Transverse colon (tissue), 4 donors: ENCODE measurements around the gene LRFN2. TPM values are rescaled to one million over a fixed set of nuclear protein-coding genes. Genes with fewer than 3 reads are reported as not detected.

Experiments used
- DNase-seq: peaks from one replicate; pipeline ENCODE4 v3.0.0-alpha.2; 2019
- H3K27ac ChIP-seq, 4 donors: fragments of 200-600 bp; sonication (generic); 2 replicates each; pipeline ENCODE4 v1.5.1; 2016 to 2018; ENCODE audit warnings: inconsistent platforms in 4 of 4
- H3K27me3 ChIP-seq: fragments of 200-600 bp; sonication (generic); 2 replicates; pipeline ENCODE4 v1.5.1; 2017; ENCODE audit warnings: inconsistent platforms
- H3K36me3 ChIP-seq, 4 donors: fragments of 200-600 bp; sonication (generic); 2 replicates each; pipeline ENCODE4 v1.5.1; 2017 to 2019; ENCODE audit warnings: inconsistent platforms in 4 of 4
- H3K4me1 ChIP-seq, 4 donors: fragments of 200-600 bp; sonication (generic); 2 replicates each; pipeline ENCODE4 v1.5.1; 2017 to 2020; ENCODE audit warnings: inconsistent platforms in 4 of 4
- H3K4me3 ChIP-seq, 4 donors: fragments of 200-600 bp; sonication (generic); 1 replicate in 1 of 4; 2 replicates in 3 of 4; pipeline versions ENCODE4 v1.5.1 to v1.6.1; 2017 to 2019; ENCODE audit warnings: inconsistent platforms in 4 of 4
- H3K9me3 ChIP-seq, 2 donors: fragments of 200-600 bp; sonication (generic); 2 replicates each; pipeline ENCODE4 v1.5.1; 2017 to 2019; ENCODE audit warnings: inconsistent platforms in 2 of 2
- CTCF ChIP-seq, 5 experiments: fragments of 200-600 bp in 3 of 5; fragments of 450-650 bp in 2 of 5; sonication (generic) in 3 of 5; IDR thresholded peaks; 1 replicate in 2 of 5; 2 replicates in 3 of 5; pipeline ENCODE4 v1.5.1; 2016 to 2017; ENCODE audit warnings: antibody characterized with exemption in 5 of 5, inconsistent platforms in 3 of 5, mild to moderate bottlenecking in 2 of 5, moderate library complexity in 1 of 5
- EP300 ChIP-seq: sonication (generic); formaldehyde crosslinking; IDR thresholded peaks from one replicate; pipeline ENCODE4 v1.6.1; 2017; ENCODE audit warnings: antibody characterized with exemption, low read depth
- POLR2A ChIP-seq: fragments of 450-650 bp; IDR thresholded peaks from one replicate; pipeline ENCODE4 v1.6.1; 2016; ENCODE audit warnings: antibody characterized with exemption, mild to moderate bottlenecking, moderate library complexity
- POLR2AphosphoS5 ChIP-seq, 3 donors: sonication (generic); formaldehyde crosslinking; IDR thresholded peaks; one replicate each; pipeline ENCODE4 v1.6.1; 2016; ENCODE audit warnings: antibody characterized with exemption in 3 of 3
- WGBS, 2 donors: methylation state at CpG; one replicate each; pipeline ENCODE4 v1.1.5; 2018; ENCODE audit warnings: low coverage in 1 of 2; 5-methylcytosine and 5-hydroxymethylcytosine counted together
- in situ Hi-C, 4 donors: fragments of 200-750 bp; cut with MboI; loops; one replicate each; pipeline versions ENCODE4 v1.15.0 to v1.15.1; 2017; ENCODE audit warnings: low sequenced_read_pairs in 3 of 4, low pct_ligation_motif_present in 1 of 4, low pct_unique_long_range_greater_than_20kb in 1 of 4
- intact Hi-C: fragments of 100-400 bp; cut with DNase I; formaldehyde crosslinking; loops from one replicate; pipeline ENCODE4 v1.15.1; 2023; ENCODE audit warnings: low total_unique reads
- total RNA-seq, 4 donors: library from RNA; depleted of rRNA; stranded (reverse); fragments of >200 nt; gene quantifications; one replicate each; pipeline ENCODE4 v1.1.0, GENCODE V29; 2016

The LRFN2 gene
- total RNA-seq, 4 donors from 2014 or later: 0.40 to 0.41 TPM; not detected in 2

- WGBS, 2 donors: 88% methylated on average over 1 of the region's 1 CpG; no CpG with 5 or more reads in 1 of the 2 donors
- in situ Hi-C loops: no loop called here
These were observed 131.3 kb downstream of the LRFN2 start for GRCh38 chr6:40455686-40456389.

GRCh38 chr6:40450483-40450882 lies 136.7 kb downstream of the LRFN2 start:
- no peak for TF ChIP-seq CTCF (IDR thresholded peaks at IDR 0.05)
- TF ChIP-seq POLR2A: no peak
- no peak for TF ChIP-seq POLR2AphosphoS5 (IDR thresholded peaks at IDR 0.05)
- no peak for TF ChIP-seq EP300
- Histone ChIP-seq H3K4me3 (no peak overlapping the region), H3K4me1 (no peaks in the 10 kb centered on the region), H3K27me3 (no peaks in the 10 kb centered on the region), H3K36me3 (no peaks in the 10 kb centered on the region), H3K9me3 (no peaks in the 10 kb centered on the region), H3K27ac (no peak overlapping the region)
- in situ Hi-C loops: no loop called here
- WGBS, 2 donors: 78 to 86% methylated on average over 4 of the region's 4 CpGs
- intact Hi-C loops: no loop called here
- DNase-seq: no peak

More at GRCh38 chr6:40455686-40456389, 131.3 kb downstream of the LRFN2 start:
- Histone ChIP-seq H3K9me3 (no peaks in the 10 kb centered on the region), H3K4me3 (no peak overlapping the region), H3K27ac (no peak overlapping the region), H3K27me3 (no peaks in the 10 kb centered on the region), H3K36me3 (no peaks in the 10 kb centered on the region), H3K4me1 (no peaks in the 10 kb centered on the region)
- intact Hi-C loops: no loop called here
- no peak for DNase-seq
- TF ChIP-seq EP300 (no peak), POLR2A (no peak), CTCF (IDR thresholded peaks at IDR 0.05) (no peak), POLR2AphosphoS5 (IDR thresholded peaks at IDR 0.05) (no peak)

GRCh38 chr6:40444811-40445210 lies 142.4 kb downstream of the LRFN2 start:
- intact Hi-C loops (no loop called here), in situ Hi-C loops (no loop called here)
- Histone ChIP-seq H3K27me3 (no peaks in the 10 kb centered on the region), H3K4me1 (peaks cover 0 to 8% (median 0%) of the 10 kb centered on the region in 4 donors), H3K4me3 (no peak overlapping the region), H3K27ac (peak overlapping the region in 1 of 4 donors; percentile 40), H3K36me3 (no peaks in the 10 kb centered on the region), H3K9me3 (no peaks in the 10 kb centered on the region)
- peak; percentile 17 for DNase-seq
- TF ChIP-seq POLR2A (no peak), CTCF (IDR thresholded peaks at IDR 0.05) (no peak), EP300 (no peak), POLR2AphosphoS5 (IDR thresholded peaks at IDR 0.05) (no peak)
- WGBS, 2 donors: 17% methylated on average over 1 of the region's 1 CpG; no CpG with 5 or more reads in 1 of the 2 donors

- no peak for TF ChIP-seq EP300
- TF ChIP-seq POLR2A: no peak
- no peak for TF ChIP-seq CTCF (IDR thresholded peaks at IDR 0.05)
- TF ChIP-seq POLR2AphosphoS5 (IDR thresholded peaks at IDR 0.05): no peak
- Histone ChIP-seq H3K27ac (peak overlapping the region in 1 of 4 donors; percentile 40), H3K27me3 (no peaks in the 10 kb centered on the region), H3K4me3 (no peak overlapping the region), H3K4me1 (peaks cover 0 to 8% (median 0%) of the 10 kb centered on the region in 4 donors), H3K9me3 (no peaks in the 10 kb centered on the region), H3K36me3 (no peaks in the 10 kb centered on the region)
- in situ Hi-C loops: no loop called here
- WGBS, 2 donors: 33 to 38% methylated on average over 1 to 3 of the region's 3 CpGs
- no peak for DNase-seq
- intact Hi-C loops: no loop called here
These were observed 142.9 kb downstream of the LRFN2 start for GRCh38 chr6:40444312-40444711.
